Lower leg skin (tissue), 4 donors: ENCODE results near the gene SAPCD1. TPM values are rescaled to one million over a fixed set of nuclear protein-coding genes. Genes with fewer than 3 reads are reported as not detected.

Experiments used
- DNase-seq, 2 donors: peaks; one replicate each; pipeline ENCODE4 v3.0.0-alpha.2; 2019; ENCODE audit warnings: low spot score in 2 of 2
- H3K4me3 ChIP-seq: fragments of 200-600 bp; sonication (generic); 2 replicates; pipeline ENCODE4 v1.5.1; 2017; ENCODE audit warnings: mild to moderate bottlenecking, low read depth; ENCODE audit not compliant: poor library complexity, severe bottlenecking
- POLR2A ChIP-seq, 2 donors: fragments of 450-650 bp; IDR thresholded peaks; one replicate each; pipeline ENCODE4 v1.6.1; 2016 to 2017; ENCODE audit warnings: antibody characterized with exemption in 2 of 2, mild to moderate bottlenecking in 1 of 2, moderate library complexity in 1 of 2
- WGBS, 2 donors: methylation state at CpG; one replicate each; pipeline ENCODE4 v1.1.5; 2018; 5-methylcytosine and 5-hydroxymethylcytosine counted together
- intact Hi-C: fragments of 100-400 bp; cut with DNase I; formaldehyde crosslinking; loops from one replicate; pipeline ENCODE4 v1.15.0; 2023; ENCODE audit warnings: low total_unique reads
- total RNA-seq, 4 donors: library from RNA; depleted of rRNA; stranded (reverse); fragments of >200 nt; gene quantifications; one replicate each; pipeline ENCODE4 v1.1.0, GENCODE V29; 2016
- TF ChIP-seq, protein P1 (sequence below), 3 donors: fragments of 450-650 bp; IDR thresholded peaks; one replicate each; pipeline ENCODE4 v1.5.1; 2016; ENCODE audit warnings: antibody characterized with exemption in 3 of 3, mild to moderate bottlenecking in 3 of 3, moderate library complexity in 2 of 3

SAPCD1 gene
- total RNA-seq, 4 donors from 2014 or later = 25.3 to 80.6 (median 55.3) TPM

DNA sequence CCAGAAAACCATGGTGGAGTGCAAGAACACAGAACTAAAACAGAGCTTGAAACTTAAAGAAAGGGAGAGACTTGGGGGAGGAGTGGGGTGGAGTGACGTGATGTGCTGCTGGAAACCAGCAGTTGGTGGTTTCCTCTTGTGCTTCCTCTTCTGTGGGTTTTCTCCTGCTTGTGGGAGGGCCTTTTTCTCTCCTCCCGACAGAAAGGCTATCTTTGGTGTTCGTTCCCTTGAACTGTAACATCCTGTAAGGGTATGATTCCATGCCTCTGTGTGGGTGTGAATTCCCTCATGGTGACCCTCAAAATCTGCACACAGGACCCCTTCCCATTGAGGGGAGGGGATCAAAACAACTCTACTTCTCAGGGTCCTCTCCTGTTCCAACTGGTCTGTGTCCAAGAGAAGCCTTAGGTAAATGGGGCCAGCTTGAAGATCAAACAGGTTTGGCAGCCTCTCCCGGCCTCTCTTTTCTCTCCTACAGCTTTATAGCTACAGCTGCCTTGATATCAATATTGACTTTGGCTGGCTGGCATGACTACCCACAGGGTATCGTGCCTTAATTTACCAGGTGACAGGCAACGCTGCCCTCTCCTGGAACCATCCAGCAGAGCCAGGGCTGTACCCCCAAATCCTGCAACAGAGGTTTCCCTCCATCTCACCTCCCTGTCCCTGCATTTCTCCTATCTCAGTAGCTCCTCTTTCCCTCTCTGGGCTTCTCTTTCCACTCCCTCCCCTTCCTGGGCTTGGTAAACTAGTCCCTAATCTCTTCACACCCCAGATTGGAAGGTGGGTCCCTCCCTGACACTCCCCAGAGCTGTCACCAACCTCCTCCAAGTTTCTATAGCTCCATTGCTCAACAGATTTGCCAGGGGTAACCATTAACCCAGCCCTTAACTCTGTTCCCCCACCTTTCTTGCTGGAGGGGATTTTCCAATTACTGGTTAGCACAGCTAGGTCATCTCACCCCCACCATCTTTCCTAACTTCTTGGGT, 24.2 kb upstream of the SAPCD1 start:
- H3K4me3 ChIP-seq = no peak overlapping the region
- peak in 1 of 2 donors; percentile 70 for DNase-seq
- intact Hi-C loops = no loop called here
- no peak for TF ChIP-seq POLR2A (IDR thresholded peaks at IDR 0.05)
- TF ChIP-seq, protein P1, sequence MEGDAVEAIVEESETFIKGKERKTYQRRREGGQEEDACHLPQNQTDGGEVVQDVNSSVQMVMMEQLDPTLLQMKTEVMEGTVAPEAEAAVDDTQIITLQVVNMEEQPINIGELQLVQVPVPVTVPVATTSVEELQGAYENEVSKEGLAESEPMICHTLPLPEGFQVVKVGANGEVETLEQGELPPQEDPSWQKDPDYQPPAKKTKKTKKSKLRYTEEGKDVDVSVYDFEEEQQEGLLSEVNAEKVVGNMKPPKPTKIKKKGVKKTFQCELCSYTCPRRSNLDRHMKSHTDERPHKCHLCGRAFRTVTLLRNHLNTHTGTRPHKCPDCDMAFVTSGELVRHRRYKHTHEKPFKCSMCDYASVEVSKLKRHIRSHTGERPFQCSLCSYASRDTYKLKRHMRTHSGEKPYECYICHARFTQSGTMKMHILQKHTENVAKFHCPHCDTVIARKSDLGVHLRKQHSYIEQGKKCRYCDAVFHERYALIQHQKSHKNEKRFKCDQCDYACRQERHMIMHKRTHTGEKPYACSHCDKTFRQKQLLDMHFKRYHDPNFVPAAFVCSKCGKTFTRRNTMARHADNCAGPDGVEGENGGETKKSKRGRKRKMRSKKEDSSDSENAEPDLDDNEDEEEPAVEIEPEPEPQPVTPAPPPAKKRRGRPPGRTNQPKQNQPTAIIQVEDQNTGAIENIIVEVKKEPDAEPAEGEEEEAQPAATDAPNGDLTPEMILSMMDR (IDR thresholded peaks at IDR 0.05) = no peak
- 18 to 19% methylated on average over 6 of the region's 6 CpGs for WGBS, 2 donors

DNA sequence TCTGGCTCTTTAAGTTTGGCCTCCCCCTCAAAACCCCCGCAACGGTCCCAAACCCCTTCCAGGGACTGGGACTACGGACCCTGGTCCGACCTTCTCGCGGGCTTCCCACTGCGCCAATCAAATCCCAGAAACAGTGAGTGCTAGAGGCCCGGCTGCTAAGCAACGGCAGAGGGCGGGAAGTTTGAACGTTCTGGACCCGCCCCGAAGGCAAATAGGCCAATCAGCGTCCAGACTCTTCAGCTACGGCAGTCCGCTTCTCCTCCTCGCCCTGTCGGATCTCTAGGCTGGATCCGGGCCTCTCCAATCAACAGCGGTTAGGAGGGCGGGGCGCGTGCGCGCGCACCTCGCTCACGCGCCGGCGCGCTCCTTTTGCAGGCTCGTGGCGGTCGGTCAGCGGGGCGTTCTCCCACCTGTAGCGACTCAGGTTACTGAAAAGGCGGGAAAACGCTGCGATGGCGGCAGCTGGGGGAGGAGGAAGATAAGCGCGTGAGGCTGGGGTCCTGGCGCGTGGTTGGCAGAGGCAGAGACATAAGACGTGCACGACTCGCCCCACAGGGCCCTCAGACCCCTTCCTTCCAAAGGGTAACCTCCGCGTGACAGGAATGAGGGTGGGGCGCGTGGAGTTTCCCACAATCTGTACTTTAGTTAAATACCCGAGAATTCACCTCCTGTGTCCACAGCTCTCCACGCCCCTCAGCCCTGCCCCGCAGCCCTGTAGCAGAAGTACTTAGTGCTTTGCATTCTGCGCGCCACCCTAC, 22.6 kb upstream of the SAPCD1 start, which contains the start of gene MSH5:
Gene MSH5 (plus strand): TSS at position 367 of the 758 bp plus-strand sequence. CDS start 462 bp downstream, outside the sequence.
- peak within 1 kb of the TSS; percentile 61 for H3K4me3 ChIP-seq
- intact Hi-C loops = no loop called here
- DNase-seq = peak; percentile 99 to 100
- 0 to 1% methylated on average over 42 to 58 of the region's 58 CpGs for WGBS, 2 donors
- TF ChIP-seq, protein P1 (IDR thresholded peaks at IDR 0.05) = no peak
- no peak for TF ChIP-seq POLR2A (IDR thresholded peaks at IDR 0.05)

DNA sequence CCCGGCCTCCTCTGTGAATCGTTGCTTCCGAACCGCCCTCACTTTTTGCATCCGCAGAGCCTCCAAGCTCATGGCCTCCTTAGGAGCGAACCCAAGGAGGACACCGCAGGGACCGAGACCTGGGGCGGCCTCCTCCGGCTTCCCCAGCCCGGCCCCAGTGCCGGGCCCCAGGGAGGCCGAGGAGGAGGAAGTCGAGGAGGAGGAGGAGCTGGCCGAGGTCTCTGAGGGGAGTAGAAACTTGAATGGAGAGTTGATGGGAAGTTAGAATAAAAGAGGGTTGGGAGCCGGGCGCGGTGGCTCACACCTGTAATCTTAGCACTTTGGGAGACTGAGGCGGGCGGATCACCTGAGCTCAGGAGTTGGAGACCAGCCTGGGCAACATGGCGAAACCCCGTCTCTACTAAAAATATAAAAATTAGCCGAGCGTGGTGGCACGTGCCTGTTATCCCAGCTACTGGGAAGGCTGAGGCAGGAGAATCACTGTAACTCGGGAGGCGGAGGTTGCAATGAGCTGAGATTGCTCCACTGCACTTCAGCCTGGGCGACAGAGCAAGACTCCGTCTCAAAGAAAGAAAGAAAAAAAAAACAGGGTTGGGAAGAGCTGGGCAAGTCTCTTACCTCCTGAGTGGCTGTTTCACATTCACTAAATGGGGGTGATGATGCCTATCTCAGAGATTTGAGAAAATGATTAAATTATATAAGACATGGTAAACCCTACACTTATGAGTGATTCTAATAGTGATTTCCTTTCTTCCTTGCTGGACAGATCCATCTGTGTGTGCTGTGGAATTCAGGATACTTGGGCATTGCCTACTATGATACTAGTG, 21.8 kb upstream of the SAPCD1 start:
- intact Hi-C loops = no loop called here
- WGBS, 2 donors = 19 to 26% methylated on average over 28 to 29 of the region's 29 CpGs
- H3K4me3 ChIP-seq = peak overlapping the region; percentile 61
- DNase-seq = no peak
- no peak for TF ChIP-seq POLR2A (IDR thresholded peaks at IDR 0.05)
- TF ChIP-seq, protein P1 (IDR thresholded peaks at IDR 0.05) = no peak

DNA sequence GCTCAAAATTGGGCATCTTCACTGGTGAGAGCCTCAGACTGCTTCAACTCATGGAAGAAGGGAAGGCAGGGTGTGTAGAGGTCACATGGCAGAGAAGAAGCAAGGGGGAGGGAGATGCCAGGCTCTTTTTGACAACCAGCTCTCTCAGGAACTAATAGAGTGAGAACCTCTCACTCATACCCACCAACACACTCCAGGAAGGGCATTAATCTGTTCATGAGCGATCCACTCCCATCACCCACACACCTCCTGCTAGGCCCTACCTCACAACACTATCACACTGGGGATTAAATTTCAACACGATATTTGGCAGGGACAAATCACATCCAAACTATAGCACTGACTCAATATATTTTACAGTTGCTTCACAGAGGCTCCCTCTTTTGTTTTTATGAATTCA, 20.6 kb upstream of the SAPCD1 start:
- DNase-seq = no peak
- H3K4me3 ChIP-seq = no peak overlapping the region
- 83 to 86% methylated on average over 2 of the region's 2 CpGs for WGBS, 2 donors
- intact Hi-C loops = no loop called here
- TF ChIP-seq, protein P1 (IDR thresholded peaks at IDR 0.05) = no peak
- TF ChIP-seq POLR2A (IDR thresholded peaks at IDR 0.05) = no peak

DNA sequence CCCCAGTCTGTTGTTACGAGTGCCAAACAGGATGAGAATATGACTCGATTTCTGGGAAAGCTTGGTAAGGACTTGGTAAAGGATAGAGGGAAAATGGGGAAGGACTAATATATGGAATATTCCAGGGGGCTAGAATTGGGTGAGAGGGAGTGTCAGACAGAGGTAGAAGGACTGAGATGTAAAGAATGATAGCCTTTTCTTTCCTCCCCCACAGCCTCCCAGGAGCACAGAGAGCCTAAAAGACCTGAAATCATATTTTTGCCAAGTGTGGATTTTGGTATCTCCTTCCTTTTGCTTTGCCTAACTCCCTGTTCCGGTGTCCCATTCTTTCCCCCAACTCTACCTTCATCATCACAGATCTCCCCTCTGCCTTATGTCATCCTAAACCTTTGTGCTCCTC, 19.6 kb upstream of the SAPCD1 start:
- DNase-seq = no peak
- intact Hi-C loops = no loop called here
- 85 to 87% methylated on average over 3 of the region's 3 CpGs for WGBS, 2 donors
- no peak overlapping the region for H3K4me3 ChIP-seq
- no peak for TF ChIP-seq POLR2A (IDR thresholded peaks at IDR 0.05)
- TF ChIP-seq, protein P1 (IDR thresholded peaks at IDR 0.05) = no peak
